Liver (tissue), 9 donors: ENCODE results near the gene SKI. TPM values are rescaled to one million over a fixed set of nuclear protein-coding genes. Genes with fewer than 3 reads are reported as not detected.
A peak's percentile ranks its signal among the peaks of the same experiment; 100 is the strongest.

Experiments
- DNase-seq: peaks from one replicate; pipeline ENCODE4 v3.0.0-alpha.2; 2017; ENCODE audit warnings: low spot score
- H3K27ac ChIP-seq, 2 donors: one replicate each; pipeline ENCODE4 v1.7.0; 2013; ENCODE audit warnings: inconsistent platforms in 2 of 2, low read length in 2 of 2, control low read depth in 1 of 2, low read depth in 1 of 2, mild to moderate bottlenecking in 1 of 2
- H3K27me3 ChIP-seq, 4 donors: one replicate each; pipeline versions ENCODE4 v1.6.1 to v1.7.0; 2013; ENCODE audit warnings: low read length in 3 of 4, inconsistent platforms in 1 of 4, mild to moderate bottlenecking in 1 of 4, moderate library complexity in 1 of 4; ENCODE audit not compliant: control insufficient read depth in 4 of 4, insufficient read depth in 4 of 4
- H3K36me3 ChIP-seq, 4 donors: one replicate each; pipeline versions ENCODE4 v1.6.1 to v1.7.0; 2013; ENCODE audit warnings: low read length in 3 of 4, mild to moderate bottlenecking in 3 of 4, low read depth in 1 of 4, moderate library complexity in 1 of 4; ENCODE audit not compliant: control insufficient read depth in 4 of 4, insufficient read depth in 3 of 4
- H3K4me1 ChIP-seq, 4 donors: one replicate each; pipeline versions ENCODE4 v1.6.1 to v1.7.0; 2013; ENCODE audit warnings: low read length in 3 of 4, mild to moderate bottlenecking in 3 of 4, moderate library complexity in 1 of 4; ENCODE audit not compliant: control insufficient read depth in 4 of 4, insufficient read depth in 4 of 4
- H3K4me3 ChIP-seq, 3 donors: one replicate each; pipeline versions ENCODE4 v1.6.1 to v1.7.0; 2013; ENCODE audit warnings: low read length in 3 of 3, control low read depth in 1 of 3, low read depth in 1 of 3, mild to moderate bottlenecking in 1 of 3
- H3K9ac ChIP-seq, 2 donors: one replicate each; pipeline ENCODE4 v1.7.0; 2013; ENCODE audit warnings: low read length in 2 of 2, mild to moderate bottlenecking in 2 of 2, moderate library complexity in 2 of 2, control low read depth in 1 of 2, low read depth in 1 of 2
- H3K9me3 ChIP-seq, 4 donors: one replicate each; pipeline versions ENCODE4 v1.6.1 to v1.7.0; 2013; ENCODE audit warnings: low read length in 3 of 4; ENCODE audit not compliant: control insufficient read depth in 4 of 4
- ATF3 ChIP-seq: IDR thresholded peaks from 2 replicates; pipeline ENCODE4 v1.6.1; 2016; ENCODE audit warnings: antibody characterized with exemption
- EGR1 ChIP-seq, 2 donors: IDR thresholded peaks; 2 replicates each; pipeline ENCODE4 v1.6.1; 2016 to 2018; ENCODE audit warnings: antibody characterized with exemption in 2 of 2, low read depth in 2 of 2
- FOXA2 ChIP-seq: IDR thresholded peaks from 2 replicates; pipeline ENCODE4 v1.6.1; 2016; ENCODE audit warnings: antibody characterized with exemption
- HNF4A ChIP-seq, 2 donors: conservative IDR thresholded peaks; 2 replicates each; pipeline ENCODE4 v1.6.1; 2016; ENCODE audit warnings: antibody characterized with exemption in 2 of 2, mild to moderate bottlenecking in 2 of 2
- JUND ChIP-seq, 2 donors: IDR thresholded peaks; 2 replicates each; pipeline ENCODE4 v1.6.1; 2016; ENCODE audit warnings: antibody characterized with exemption in 2 of 2
- MAX ChIP-seq: IDR thresholded peaks from 2 replicates; pipeline ENCODE4 v1.6.1; 2016; ENCODE audit warnings: antibody characterized with exemption
- NR2F2 ChIP-seq: IDR thresholded peaks from 2 replicates; pipeline ENCODE4 v1.6.1; 2016; ENCODE audit warnings: antibody characterized with exemption
- RAD21 ChIP-seq, 2 donors: IDR thresholded peaks; 2 replicates each; pipeline ENCODE4 v1.6.1; 2016; ENCODE audit warnings: antibody characterized with exemption in 2 of 2, mild to moderate bottlenecking in 2 of 2
- RXRA ChIP-seq, 2 donors: IDR thresholded peaks; 2 replicates each; pipeline ENCODE4 v1.6.1; 2017 to 2018; ENCODE audit warnings: antibody characterized with exemption in 2 of 2, mild to moderate bottlenecking in 1 of 2
- SP1 ChIP-seq: IDR thresholded peaks from 2 replicates; pipeline ENCODE4 v1.6.1; 2018; ENCODE audit warnings: antibody characterized with exemption, mild to moderate bottlenecking
- TAF1 ChIP-seq: conservative IDR thresholded peaks from 2 replicates; pipeline ENCODE4 v1.6.1; 2016; ENCODE audit warnings: antibody characterized with exemption, mild to moderate bottlenecking
- YY1 ChIP-seq: IDR thresholded peaks from 2 replicates; pipeline ENCODE4 v1.6.1; 2016; ENCODE audit warnings: antibody characterized with exemption, mild to moderate bottlenecking
- ZBTB33 ChIP-seq: IDR thresholded peaks from 2 replicates; pipeline ENCODE4 v1.6.1; 2016; ENCODE audit warnings: antibody characterized with exemption
- WGBS: extraction: QIAGEN DNeasy Blood & Tissue Kit; methylation state at CpG from one replicate; pipeline ENCODE4 v1.1.7; 2013; 5-methylcytosine and 5-hydroxymethylcytosine counted together
- polyA plus RNA-seq, 2 donors: library from polyadenylated mRNA; stranded (reverse) in 1 of 2; unstranded in 1 of 2; fragments of 200-250 nt in 1 of 2; fragments of >200 nt in 1 of 2; fragmentation: Nextera tagmentation in 1 of 2; extraction: Ambion mirVana in 1 of 2; gene quantifications; one replicate each; pipeline versions ENCODE4 v1.2.1 to v1.2.3, GENCODE V29; 2013 to 2015
- total RNA-seq, 2 donors: library from RNA; depleted of rRNA; stranded (reverse); fragments of >200 nt; gene quantifications; one replicate each; pipeline ENCODE4 v1.2.3, GENCODE V29; 2014
- TF ChIP-seq, protein P1 (sequence below): fragments of 150-350 bp; IDR thresholded peaks from 2 replicates; pipeline ENCODE4 v1.5.1; 2017; ENCODE audit warnings: improper control_type of control experiment, low read depth, low read length; ENCODE audit not compliant: missing input control
- TF ChIP-seq, protein P2 (sequence below): IDR thresholded peaks from 2 replicates; pipeline ENCODE4 v1.6.1; 2016; ENCODE audit warnings: antibody characterized with exemption, mild to moderate bottlenecking
- donor health status: healthy.
- donor health status: healthy.
- donor health status: healthy.
- donor health status: healthy.
- donor health status: healthy.

SKI gene
- total and polyA plus RNA-seq, 4 donors, result 3.2 to 21.3 (median 19.5) TPM

GRCh38 chr1:2279817-2280216, 51.7 kb downstream of the SKI start:
- WGBS, result 44% methylated on average over 9 of the region's 9 CpGs
- H3K36me3 ChIP-seq, result peaks cover 0 to 2% (median 0%) of the 10 kb centered on the region in 4 donors

More at GRCh38 chr1:2279817-2280216, 51.7 kb downstream of the SKI start:
- H3K4me1 ChIP-seq, result peaks cover 31 to 64% (median 44%) of the 10 kb centered on the region in 4 donors
- H3K9me3 ChIP-seq, result no peaks in the 10 kb centered on the region
- no peak overlapping the region for H3K4me3 ChIP-seq
- peak overlapping the region; percentile 51 to 72 for H3K27ac ChIP-seq
- H3K27me3 ChIP-seq, result no peaks in the 10 kb centered on the region
- no peak overlapping the region for H3K9ac ChIP-seq
- no peak for DNase-seq
- TF ChIP-seq FOXA2 (no peak), ATF3 (no peak), NR2F2 (no peak), YY1 (no peak), SP1 (no peak), ZBTB33 (no peak), HNF4A (conservative IDR thresholded peaks at IDR 0.05) (peak; percentile 8 to 30), TAF1 (no peak), JUND (IDR thresholded peaks at IDR 0.05) (peak in 1 of 2 donors; percentile 12), RAD21 (IDR thresholded peaks at IDR 0.05) (peak; percentile 7 to 32), MAX (no peak), EGR1 (IDR thresholded peaks at IDR 0.05; ENCODE audit: low read depth in 2 of 2) (no peak), RXRA (IDR thresholded peaks at IDR 0.05) (peak; percentile 24 to 51)
- TF ChIP-seq, protein P1, sequence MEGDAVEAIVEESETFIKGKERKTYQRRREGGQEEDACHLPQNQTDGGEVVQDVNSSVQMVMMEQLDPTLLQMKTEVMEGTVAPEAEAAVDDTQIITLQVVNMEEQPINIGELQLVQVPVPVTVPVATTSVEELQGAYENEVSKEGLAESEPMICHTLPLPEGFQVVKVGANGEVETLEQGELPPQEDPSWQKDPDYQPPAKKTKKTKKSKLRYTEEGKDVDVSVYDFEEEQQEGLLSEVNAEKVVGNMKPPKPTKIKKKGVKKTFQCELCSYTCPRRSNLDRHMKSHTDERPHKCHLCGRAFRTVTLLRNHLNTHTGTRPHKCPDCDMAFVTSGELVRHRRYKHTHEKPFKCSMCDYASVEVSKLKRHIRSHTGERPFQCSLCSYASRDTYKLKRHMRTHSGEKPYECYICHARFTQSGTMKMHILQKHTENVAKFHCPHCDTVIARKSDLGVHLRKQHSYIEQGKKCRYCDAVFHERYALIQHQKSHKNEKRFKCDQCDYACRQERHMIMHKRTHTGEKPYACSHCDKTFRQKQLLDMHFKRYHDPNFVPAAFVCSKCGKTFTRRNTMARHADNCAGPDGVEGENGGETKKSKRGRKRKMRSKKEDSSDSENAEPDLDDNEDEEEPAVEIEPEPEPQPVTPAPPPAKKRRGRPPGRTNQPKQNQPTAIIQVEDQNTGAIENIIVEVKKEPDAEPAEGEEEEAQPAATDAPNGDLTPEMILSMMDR, result no peak
- TF ChIP-seq, protein P2, sequence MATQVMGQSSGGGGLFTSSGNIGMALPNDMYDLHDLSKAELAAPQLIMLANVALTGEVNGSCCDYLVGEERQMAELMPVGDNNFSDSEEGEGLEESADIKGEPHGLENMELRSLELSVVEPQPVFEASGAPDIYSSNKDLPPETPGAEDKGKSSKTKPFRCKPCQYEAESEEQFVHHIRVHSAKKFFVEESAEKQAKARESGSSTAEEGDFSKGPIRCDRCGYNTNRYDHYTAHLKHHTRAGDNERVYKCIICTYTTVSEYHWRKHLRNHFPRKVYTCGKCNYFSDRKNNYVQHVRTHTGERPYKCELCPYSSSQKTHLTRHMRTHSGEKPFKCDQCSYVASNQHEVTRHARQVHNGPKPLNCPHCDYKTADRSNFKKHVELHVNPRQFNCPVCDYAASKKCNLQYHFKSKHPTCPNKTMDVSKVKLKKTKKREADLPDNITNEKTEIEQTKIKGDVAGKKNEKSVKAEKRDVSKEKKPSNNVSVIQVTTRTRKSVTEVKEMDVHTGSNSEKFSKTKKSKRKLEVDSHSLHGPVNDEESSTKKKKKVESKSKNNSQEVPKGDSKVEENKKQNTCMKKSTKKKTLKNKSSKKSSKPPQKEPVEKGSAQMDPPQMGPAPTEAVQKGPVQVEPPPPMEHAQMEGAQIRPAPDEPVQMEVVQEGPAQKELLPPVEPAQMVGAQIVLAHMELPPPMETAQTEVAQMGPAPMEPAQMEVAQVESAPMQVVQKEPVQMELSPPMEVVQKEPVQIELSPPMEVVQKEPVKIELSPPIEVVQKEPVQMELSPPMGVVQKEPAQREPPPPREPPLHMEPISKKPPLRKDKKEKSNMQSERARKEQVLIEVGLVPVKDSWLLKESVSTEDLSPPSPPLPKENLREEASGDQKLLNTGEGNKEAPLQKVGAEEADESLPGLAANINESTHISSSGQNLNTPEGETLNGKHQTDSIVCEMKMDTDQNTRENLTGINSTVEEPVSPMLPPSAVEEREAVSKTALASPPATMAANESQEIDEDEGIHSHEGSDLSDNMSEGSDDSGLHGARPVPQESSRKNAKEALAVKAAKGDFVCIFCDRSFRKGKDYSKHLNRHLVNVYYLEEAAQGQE, result no peak
